GM23338 (cell line): ENCODE measurements around the gene CCR7. TPM values are rescaled to one million over a fixed set of nuclear protein-coding genes. Genes with fewer than 3 reads are reported as not detected.

Source experiments
- ATAC-seq: fragments of 200-7000 bp; cut with Tn5 transposase; 3 replicates; pipeline ENCODE4 v1.9.1; 2020
- DNase-seq: peaks from one replicate; pipeline ENCODE4 v3.0.0-alpha.2; 2015; ENCODE audit warnings: low spot score
- H2AFZ ChIP-seq: fragments of 200-600 bp; sonication (generic); 2 replicates; pipeline ENCODE4 v1.8.0; 2016; ENCODE audit warnings: antibody characterized with exemption, mild to moderate bottlenecking, moderate library complexity
- H3F3A ChIP-seq: fragments of 200-600 bp; sonication (generic); replicated peaks from 2 replicates; pipeline ENCODE4 v1.8.0; 2017; ENCODE audit warnings: antibody characterized with exemption, mixed run types, low read depth
- H3K27ac ChIP-seq: fragments of 200-600 bp; sonication (generic); 2 replicates; pipeline ENCODE4 v1.6.1; 2016; ENCODE audit warnings: low read depth
- H3K27me3 ChIP-seq: fragments of 200-600 bp; sonication (generic); 2 replicates; pipeline ENCODE4 v1.8.0; 2016; ENCODE audit warnings: mild to moderate bottlenecking, mixed run types, moderate library complexity; ENCODE audit not compliant: insufficient read depth
- H3K36me3 ChIP-seq: fragments of 200-600 bp; sonication (generic); 2 replicates; pipeline ENCODE4 v1.8.0; 2016; ENCODE audit warnings: mild to moderate bottlenecking; ENCODE audit not compliant: insufficient read depth
- H3K4me1 ChIP-seq: fragments of 200-600 bp; sonication (generic); 2 replicates; pipeline ENCODE4 v1.8.0; 2016; ENCODE audit warnings: mild to moderate bottlenecking, moderate library complexity; ENCODE audit not compliant: insufficient read depth
- H3K4me2 ChIP-seq: fragments of 200-600 bp; sonication (generic); 2 replicates; pipeline ENCODE4 v1.7.1; 2017; ENCODE audit warnings: mixed run types
- H3K4me3 ChIP-seq: fragments of 200-600 bp; sonication (generic); 2 replicates; pipeline ENCODE4 v1.6.1; 2016; ENCODE audit warnings: mixed run types
- H3K79me2 ChIP-seq: fragments of 200-600 bp; sonication (generic); replicated peaks from 2 replicates; pipeline ENCODE4 v1.8.0; 2017; ENCODE audit warnings: mild to moderate bottlenecking; ENCODE audit not compliant: insufficient read depth
- H3K9me2 ChIP-seq: fragments of 200-600 bp; sonication (generic); 2 replicates; pipeline ENCODE4 v1.8.0; 2017; ENCODE audit not compliant: insufficient read depth
- H4K20me1 ChIP-seq: fragments of 200-600 bp; sonication (generic); replicated peaks from 2 replicates; pipeline ENCODE4 v1.8.0; 2017; ENCODE audit warnings: mild to moderate bottlenecking; ENCODE audit not compliant: insufficient read depth
- H3K27ac Mint-ChIP-seq: 2 replicates; pipeline ENCODE4 v1.8.0; 2020; ENCODE audit warnings: inconsistent platforms, mild to moderate bottlenecking, moderate library complexity, mixed read lengths
- H3K27me3 Mint-ChIP-seq: 3 replicates; pipeline ENCODE4 v1.8.0; 2022; ENCODE audit warnings: low read depth, mild to moderate bottlenecking, moderate library complexity, mixed read lengths, inconsistent platforms; ENCODE audit not compliant: insufficient read depth, poor library complexity
- H3K36me3 Mint-ChIP-seq: 3 replicates; pipeline ENCODE4 v1.8.0; 2021; ENCODE audit warnings: low read depth, mild to moderate bottlenecking, inconsistent platforms, moderate library complexity, mixed read lengths
- H3K4me1 Mint-ChIP-seq: 3 replicates; pipeline ENCODE4 v1.8.0; 2020; ENCODE audit warnings: mild to moderate bottlenecking, inconsistent platforms, mixed read lengths
- H3K4me3 Mint-ChIP-seq: 3 replicates; pipeline ENCODE4 v1.8.0; 2021; ENCODE audit warnings: moderate library complexity, mild to moderate bottlenecking, inconsistent platforms, mixed read lengths
- H3K9me3 Mint-ChIP-seq: 3 replicates; pipeline ENCODE4 v1.8.0; 2020; ENCODE audit warnings: moderate library complexity, mild to moderate bottlenecking, inconsistent platforms, mixed read lengths
- CREB1 ChIP-seq: fragments of 250-450 bp; sonication (Bioruptor Pico); IDR thresholded peaks from 2 replicates; pipeline ENCODE4 v1.5.0; 2020; ENCODE audit warnings: low read depth, mild to moderate bottlenecking, moderate library complexity
- EZH2 ChIP-seq: fragments of 200-600 bp; sonication (generic); IDR thresholded peaks from one replicate; pipeline ENCODE4 v1.8.0; 2017; ENCODE audit warnings: antibody characterized with exemption, mild to moderate bottlenecking, low read depth; ENCODE audit not compliant: unreplicated experiment
- EZH2phosphoT487 ChIP-seq: fragments of 200-600 bp; sonication (generic); IDR thresholded peaks from one replicate; pipeline ENCODE4 v1.8.1; 2018; ENCODE audit warnings: antibody characterized with exemption; ENCODE audit not compliant: unreplicated experiment
- JUNB ChIP-seq: IDR thresholded peaks from one replicate; pipeline ENCODE4 v1.6.1; 2016; ENCODE audit warnings: antibody characterized with exemption; ENCODE audit not compliant: unreplicated experiment
- NANOG ChIP-seq: IDR thresholded peaks from 2 replicates; pipeline ENCODE4 v1.6.1; 2016; ENCODE audit warnings: antibody characterized with exemption, borderline replicate concordance
- POLR2AphosphoS5 ChIP-seq: IDR thresholded peaks from 2 replicates; pipeline ENCODE4 v1.6.1; 2016; ENCODE audit warnings: antibody characterized with exemption, low read depth
- STAT1 ChIP-seq: IDR thresholded peaks from one replicate; pipeline ENCODE4 v1.6.1; 2016; ENCODE audit warnings: antibody characterized with exemption; ENCODE audit not compliant: unreplicated experiment
- ZNF114 ChIP-seq: fragments of 250-450 bp; sonication (Bioruptor Pico); IDR thresholded peaks from 2 replicates; pipeline ENCODE4 v1.5.0; 2020; ENCODE audit warnings: mild to moderate bottlenecking, moderate library complexity
- ZNF331 ChIP-seq: fragments of 250-450 bp; sonication (Bioruptor Pico); IDR thresholded peaks from 2 replicates; pipeline ENCODE4 v1.5.0; 2020; ENCODE audit warnings: low read depth, mild to moderate bottlenecking, moderate library complexity
- ZNF462 ChIP-seq: fragments of 250-450 bp; sonication (Bioruptor Pico); IDR thresholded peaks from 2 replicates; pipeline ENCODE4 v1.5.0; 2020; ENCODE audit warnings: mild to moderate bottlenecking, moderate library complexity
- polyA plus RNA-seq: library from polyadenylated mRNA; unstranded; fragments of >200 nt; fragmentation: Nextera tagmentation; extraction: Ambion mirVana; gene quantifications from 2 replicates; pipeline ENCODE4 v1.2.1, GENCODE V29; 2016
- total RNA-seq: library from RNA; depleted of rRNA; stranded (reverse); fragments of >200 nt; shearing (Covaris generic); gene quantifications from 2 replicates; pipeline ENCODE4 v1.2.3, GENCODE V29; 2014
- TF ChIP-seq, protein P1 (sequence below): IDR thresholded peaks from 2 replicates; pipeline ENCODE4 v1.6.1; 2016; ENCODE audit warnings: antibody characterized with exemption
- TF ChIP-seq, protein P2 (sequence below): IDR thresholded peaks from one replicate; pipeline ENCODE4 v1.6.1; 2018; ENCODE audit warnings: antibody characterized with exemption; ENCODE audit not compliant: unreplicated experiment
- TF ChIP-seq, protein P3 (sequence below), 2 experiments: fragments of 200-600 bp in 1 of 2; sonication (generic) in 1 of 2; conservative IDR thresholded peaks; 2 replicates each; pipeline versions ENCODE4 v1.5.1 to v1.6.1; 2016 to 2017; ENCODE audit warnings: antibody characterized with exemption in 2 of 2, low read depth in 2 of 2, mild to moderate bottlenecking in 2 of 2, moderate library complexity in 1 of 2

CCR7 gene
- total and polyA plus RNA-seq, 2 experiments from 2014 or later, result 0.37 to 0.59 TPM

- Mint-ChIP-seq H3K4me1 (peaks cover 14% of the 10 kb centered on the region), H3K4me3 (no peak overlapping the region), H3K27me3 (peaks cover 9% of the 10 kb centered on the region), H3K9me3 (no peaks in the 10 kb centered on the region), H3K36me3 (no peaks in the 10 kb centered on the region), H3K27ac (no peak overlapping the region)
- no peaks in the 10 kb centered on the region for H4K20me1 ChIP-seq
- H3K4me2 ChIP-seq, result no peak overlapping the region
- H3K4me3 ChIP-seq, result no peak overlapping the region
- H3K79me2 ChIP-seq, result no peaks in the 10 kb centered on the region
- DNase-seq, result no peak
- H3K9me2 ChIP-seq, result no peaks in the 10 kb centered on the region
- TF ChIP-seq NANOG (no peak), ZNF462 (no peak), JUNB (no peak), CREB1 (CRISPR knock-in tag) (no peak), POLR2AphosphoS5 (no peak), EZH2 (no peak), ZNF331 (CRISPR knock-in tag) (no peak), STAT1 (no peak), EZH2phosphoT487 (no peak), ZNF114 (CRISPR knock-in tag) (no peak)
- TF ChIP-seq, protein P1, sequence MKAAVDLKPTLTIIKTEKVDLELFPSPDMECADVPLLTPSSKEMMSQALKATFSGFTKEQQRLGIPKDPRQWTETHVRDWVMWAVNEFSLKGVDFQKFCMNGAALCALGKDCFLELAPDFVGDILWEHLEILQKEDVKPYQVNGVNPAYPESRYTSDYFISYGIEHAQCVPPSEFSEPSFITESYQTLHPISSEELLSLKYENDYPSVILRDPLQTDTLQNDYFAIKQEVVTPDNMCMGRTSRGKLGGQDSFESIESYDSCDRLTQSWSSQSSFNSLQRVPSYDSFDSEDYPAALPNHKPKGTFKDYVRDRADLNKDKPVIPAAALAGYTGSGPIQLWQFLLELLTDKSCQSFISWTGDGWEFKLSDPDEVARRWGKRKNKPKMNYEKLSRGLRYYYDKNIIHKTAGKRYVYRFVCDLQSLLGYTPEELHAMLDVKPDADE, result no peak
- TF ChIP-seq, protein P2, sequence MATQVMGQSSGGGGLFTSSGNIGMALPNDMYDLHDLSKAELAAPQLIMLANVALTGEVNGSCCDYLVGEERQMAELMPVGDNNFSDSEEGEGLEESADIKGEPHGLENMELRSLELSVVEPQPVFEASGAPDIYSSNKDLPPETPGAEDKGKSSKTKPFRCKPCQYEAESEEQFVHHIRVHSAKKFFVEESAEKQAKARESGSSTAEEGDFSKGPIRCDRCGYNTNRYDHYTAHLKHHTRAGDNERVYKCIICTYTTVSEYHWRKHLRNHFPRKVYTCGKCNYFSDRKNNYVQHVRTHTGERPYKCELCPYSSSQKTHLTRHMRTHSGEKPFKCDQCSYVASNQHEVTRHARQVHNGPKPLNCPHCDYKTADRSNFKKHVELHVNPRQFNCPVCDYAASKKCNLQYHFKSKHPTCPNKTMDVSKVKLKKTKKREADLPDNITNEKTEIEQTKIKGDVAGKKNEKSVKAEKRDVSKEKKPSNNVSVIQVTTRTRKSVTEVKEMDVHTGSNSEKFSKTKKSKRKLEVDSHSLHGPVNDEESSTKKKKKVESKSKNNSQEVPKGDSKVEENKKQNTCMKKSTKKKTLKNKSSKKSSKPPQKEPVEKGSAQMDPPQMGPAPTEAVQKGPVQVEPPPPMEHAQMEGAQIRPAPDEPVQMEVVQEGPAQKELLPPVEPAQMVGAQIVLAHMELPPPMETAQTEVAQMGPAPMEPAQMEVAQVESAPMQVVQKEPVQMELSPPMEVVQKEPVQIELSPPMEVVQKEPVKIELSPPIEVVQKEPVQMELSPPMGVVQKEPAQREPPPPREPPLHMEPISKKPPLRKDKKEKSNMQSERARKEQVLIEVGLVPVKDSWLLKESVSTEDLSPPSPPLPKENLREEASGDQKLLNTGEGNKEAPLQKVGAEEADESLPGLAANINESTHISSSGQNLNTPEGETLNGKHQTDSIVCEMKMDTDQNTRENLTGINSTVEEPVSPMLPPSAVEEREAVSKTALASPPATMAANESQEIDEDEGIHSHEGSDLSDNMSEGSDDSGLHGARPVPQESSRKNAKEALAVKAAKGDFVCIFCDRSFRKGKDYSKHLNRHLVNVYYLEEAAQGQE, result no peak
- TF ChIP-seq, protein P3, sequence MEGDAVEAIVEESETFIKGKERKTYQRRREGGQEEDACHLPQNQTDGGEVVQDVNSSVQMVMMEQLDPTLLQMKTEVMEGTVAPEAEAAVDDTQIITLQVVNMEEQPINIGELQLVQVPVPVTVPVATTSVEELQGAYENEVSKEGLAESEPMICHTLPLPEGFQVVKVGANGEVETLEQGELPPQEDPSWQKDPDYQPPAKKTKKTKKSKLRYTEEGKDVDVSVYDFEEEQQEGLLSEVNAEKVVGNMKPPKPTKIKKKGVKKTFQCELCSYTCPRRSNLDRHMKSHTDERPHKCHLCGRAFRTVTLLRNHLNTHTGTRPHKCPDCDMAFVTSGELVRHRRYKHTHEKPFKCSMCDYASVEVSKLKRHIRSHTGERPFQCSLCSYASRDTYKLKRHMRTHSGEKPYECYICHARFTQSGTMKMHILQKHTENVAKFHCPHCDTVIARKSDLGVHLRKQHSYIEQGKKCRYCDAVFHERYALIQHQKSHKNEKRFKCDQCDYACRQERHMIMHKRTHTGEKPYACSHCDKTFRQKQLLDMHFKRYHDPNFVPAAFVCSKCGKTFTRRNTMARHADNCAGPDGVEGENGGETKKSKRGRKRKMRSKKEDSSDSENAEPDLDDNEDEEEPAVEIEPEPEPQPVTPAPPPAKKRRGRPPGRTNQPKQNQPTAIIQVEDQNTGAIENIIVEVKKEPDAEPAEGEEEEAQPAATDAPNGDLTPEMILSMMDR (conservative IDR thresholded peaks at IDR 0.05; ENCODE audit: low read depth in 2 of 2), result no peak
- H3K27me3 ChIP-seq, result no peaks in the 10 kb centered on the region
- no peak for ATAC-seq
- no peak overlapping the region for H3K27ac ChIP-seq
- H2AFZ ChIP-seq, result no peak overlapping the region; the same call in 1 of the 2 replicates
- no peaks in the 10 kb centered on the region for H3K36me3 ChIP-seq
- H3F3A ChIP-seq, result no peaks in the 10 kb centered on the region
- H3K4me1 ChIP-seq, result peaks cover 4% of the 10 kb centered on the region
Observed at GRCh38 chr17:40547785-40548478, 17.3 kb downstream of the CCR7 start.
